A549 (cell line): ENCODE measurements around the gene ABCC3.

Experiments used
- CBX8 ChIP-seq: fragments of 200-600 bp; sonication (generic); IDR thresholded peaks from 2 replicates; pipeline ENCODE4 v1.6.1; 2016
- CTCF ChIP-seq: fragments of >200 bp; sonication (Bioruptor Twin); formaldehyde crosslinking; IDR thresholded peaks from 3 replicates; pipeline ENCODE4 v1.5.1; 2016
- EP300 ChIP-seq, 2 experiments: fragments of >200 bp; sonication (Bioruptor Twin); formaldehyde crosslinking; IDR thresholded peaks; 2 replicates in 1 of 2; 3 replicates in 1 of 2; pipeline ENCODE4 v1.6.1; 2016 to 2017
- NFE2L2 ChIP-seq: fragments of 150-350 bp; conservative IDR thresholded peaks from 2 replicates; pipeline ENCODE4 v1.6.1; 2014; ENCODE audit warnings: low read length
- PBX3 ChIP-seq: IDR thresholded peaks from 2 replicates; pipeline ENCODE4 v1.6.1; 2012
- POLR2AphosphoS2 ChIP-seq: conservative IDR thresholded peaks from 2 replicates; pipeline ENCODE4 v1.6.1; 2012; ENCODE audit warnings: low read length, improper control_type of control experiment, inconsistent platforms
- RCOR1 ChIP-seq: fragments of 150-350 bp; IDR thresholded peaks from 2 replicates; pipeline ENCODE4 v1.6.1; 2014; ENCODE audit warnings: antibody characterized with exemption, low read length, low read depth
- TP53 ChIP-seq: fragments of 250-450 bp; sonication (Bioruptor Pico); IDR thresholded peaks from 2 replicates; pipeline ENCODE4 v1.5.0; 2021; ENCODE audit warnings: mild to moderate bottlenecking, moderate library complexity
- ZNF302 ChIP-seq: fragments of 250-450 bp; sonication (Bioruptor Pico); IDR thresholded peaks from 2 replicates; pipeline ENCODE4 v1.9.0; 2021; ENCODE audit warnings: inconsistent platforms, mild to moderate bottlenecking, moderate library complexity

- TF ChIP-seq PBX3: no peak
- no peak for TF ChIP-seq CTCF
- no peak for TF ChIP-seq NFE2L2
- TF ChIP-seq CBX8: no peak
- TF ChIP-seq RCOR1: no peak
- TF ChIP-seq POLR2AphosphoS2: no peak
- no peak for TF ChIP-seq EP300 (IDR thresholded peaks at IDR 0.05)
- no peak for TF ChIP-seq ZNF302 (CRISPR knock-in tag)
- TF ChIP-seq TP53 (CRISPR knock-in tag): no peak
Observed at GRCh38 chr17:50608700-50609379, 25.8 kb upstream of the ABCC3 start.
